GM21423 (cell line): ENCODE data around the gene C19orf85.
"Not testable (repeated sequence)": the region's sequence is repeated elsewhere in the genome, so short reads cannot be mapped to it uniquely, and the experiment has no call there.

Source experiments
- ATAC-seq: cut with Tn5 transposase; IDR thresholded peaks from one replicate; pipeline ENCODE4 v1.9.1; 2021; ENCODE audit warnings: mild to moderate bottlenecking, moderate library complexity; ENCODE audit not compliant: unreplicated experiment

The C19orf85 gene

GRCh38 chr19:55459950-55460657, 4.4 kb downstream of the C19orf85 start:
- ATAC-seq = no peak

- no peak for ATAC-seq
Observed at GRCh38 chr19:55459551-55459949, 5.0 kb downstream of the C19orf85 start.

- no peak for ATAC-seq
Observed at GRCh38 chr19:55457683-55458457, 6.7 kb downstream of the C19orf85 start.

- no peak for ATAC-seq
Observed at GRCh38 chr19:55456347-55456746, 8.2 kb downstream of the C19orf85 start.

- no peak for ATAC-seq
Observed at GRCh38 chr19:55455576-55456235, 8.8 kb downstream of the C19orf85 start.

- ATAC-seq = no peak
Observed at GRCh38 chr19:55454787-55455243, 9.7 kb downstream of the C19orf85 start.

- no peak for ATAC-seq
Observed at GRCh38 chr19:55453511-55454260, 10.9 kb downstream of the C19orf85 start.

GRCh38 chr19:55452749-55453346, 11.7 kb downstream of the C19orf85 start:
- ATAC-seq = no peak

- ATAC-seq = no peak
Observed at GRCh38 chr19:55451965-55452748, 12.4 kb downstream of the C19orf85 start.

GRCh38 chr19:55451163-55451964, 13.2 kb downstream of the C19orf85 start:
- no peak for ATAC-seq

GRCh38 chr19:55449469-55449868, 15.1 kb downstream of the C19orf85 start:
- no peak for ATAC-seq

- not testable (repeated sequence) for ATAC-seq
Observed at GRCh38 chr19:55448175-55448490, 16.4 kb downstream of the C19orf85 start.

- no peak for ATAC-seq
Observed at GRCh38 chr19:55447421-55448174, 17.0 kb downstream of the C19orf85 start.

GRCh38 chr19:55446060-55446459, 18.5 kb downstream of the C19orf85 start:
- ATAC-seq = no peak

- no peak for ATAC-seq
Observed at GRCh38 chr19:55444646-55445045, 19.9 kb downstream of the C19orf85 start.

GRCh38 chr19:55443824-55444480, 20.6 kb downstream of the C19orf85 start:
- no peak for ATAC-seq

GRCh38 chr19:55443045-55443823, 21.3 kb downstream of the C19orf85 start, which contains the start of gene SHISA7:
Gene SHISA7 (minus strand): TSS chr19:55443300. CDS start chr19:55442863, 437 bp downstream.
- ATAC-seq = no peak
